HEK293 (cell line): Measurements from ENCODE around the gene EIF2A.

ENCODE experiments used
- CTCF ChIA-PET: fragments of 350-600 bp; formaldehyde crosslinking; extraction: SDS; loops from one replicate; lab custom pipeline; 2021; ENCODE audit warnings: antibody characterized with exemption; lab: Yijun Ruan, JAX
- POLR2A ChIA-PET: fragments of 300-600 bp; formaldehyde crosslinking; extraction: SDS; loops from one replicate; lab custom pipeline; 2020; ENCODE audit warnings: antibody characterized with exemption, inconsistent platforms; lab: Yijun Ruan, JAX
- H3K27ac ChIP-seq: fragments of 200-500 bp; sonication (Bioruptor generic); 2 replicates; pipeline ENCODE4 v1.5.1; 2014; ENCODE audit warnings: low read depth, low read length, control low read depth, inconsistent platforms; ENCODE audit errors: extremely low read depth
- H3K36me3 ChIP-seq, 2 experiments: fragments of 200-500 bp in 1 of 2; sonication (Bioruptor generic) in 1 of 2; 1 replicate in 1 of 2; 2 replicates in 1 of 2; pipeline ENCODE4 v1.5.1; 2014 to 2017; ENCODE audit warnings: inconsistent platforms in 2 of 2, low read length in 2 of 2; ENCODE audit not compliant: control insufficient read depth in 2 of 2, insufficient read depth in 1 of 2
- H3K4me1 ChIP-seq: fragments of 200-500 bp; sonication (Bioruptor generic); 2 replicates; pipeline ENCODE4 v1.5.1; 2014; ENCODE audit warnings: mild to moderate bottlenecking, low read length, inconsistent platforms; ENCODE audit not compliant: control insufficient read depth, insufficient read depth
- H3K4me3 ChIP-seq: 2 replicates; pipeline ENCODE4 v1.5.1; 2011; ENCODE audit warnings: low read depth, mild to moderate bottlenecking, control low read depth, low read length, moderate library complexity
- H3K9me3 ChIP-seq: fragments of 200-500 bp; sonication (Bioruptor generic); 2 replicates; pipeline ENCODE4 v1.5.1; 2014; ENCODE audit warnings: low read depth, low read length, inconsistent platforms; ENCODE audit not compliant: control insufficient read depth, insufficient read depth
- BCL11A ChIP-seq: fragments of 450-650 bp; formaldehyde crosslinking; IDR thresholded peaks from 2 replicates; pipeline ENCODE4 v1.5.1; 2016; ENCODE audit warnings: low read depth, missing biosample characterization, missing genetic modification characterization
- FEZF1 ChIP-seq: fragments of 450-650 bp; formaldehyde crosslinking; IDR thresholded peaks from 2 replicates; pipeline ENCODE4 v1.5.1; 2016; ENCODE audit warnings: missing biosample characterization, missing genetic modification characterization
- GLIS1 ChIP-seq: fragments of 450-650 bp; formaldehyde crosslinking; IDR thresholded peaks from 2 replicates; pipeline ENCODE4 v1.5.1; 2016; ENCODE audit warnings: missing biosample characterization, missing genetic modification characterization
- KLF1 ChIP-seq: fragments of 450-650 bp; formaldehyde crosslinking; IDR thresholded peaks from 2 replicates; pipeline ENCODE4 v1.5.1; 2016; ENCODE audit warnings: missing biosample characterization, missing genetic modification characterization
- OSR2 ChIP-seq: fragments of 450-650 bp; formaldehyde crosslinking; IDR thresholded peaks from 2 replicates; pipeline ENCODE4 v1.5.1; 2016; ENCODE audit warnings: missing biosample characterization, missing genetic modification characterization
- PBX3 ChIP-seq: sonication (generic); formaldehyde crosslinking; IDR thresholded peaks from 2 replicates; pipeline ENCODE4 v1.8.1; 2022; ENCODE audit warnings: mild to moderate bottlenecking, moderate library complexity, missing genetic modification reagents
- PRDM6 ChIP-seq: fragments of 450-650 bp; formaldehyde crosslinking; IDR thresholded peaks from 2 replicates; pipeline ENCODE4 v1.5.1; 2017; ENCODE audit warnings: missing biosample characterization, missing genetic modification characterization
- SP7 ChIP-seq: fragments of 450-650 bp; formaldehyde crosslinking; IDR thresholded peaks from 2 replicates; pipeline ENCODE4 v1.5.1; 2016; ENCODE audit warnings: missing biosample characterization, missing genetic modification characterization
- TRIM28 ChIP-seq: IDR thresholded peaks from 2 replicates; pipeline ENCODE4 v1.6.1; 2011; ENCODE audit warnings: low read length, control low read depth, borderline replicate concordance
- ZBTB8A ChIP-seq: fragments of 450-650 bp; formaldehyde crosslinking; IDR thresholded peaks from 2 replicates; pipeline ENCODE4 v1.5.1; 2016; ENCODE audit warnings: missing biosample characterization, missing genetic modification characterization
- ZFHX2 ChIP-seq: fragments of 450-650 bp; formaldehyde crosslinking; conservative IDR thresholded peaks from 2 replicates; pipeline ENCODE4 v1.5.1; 2016; ENCODE audit warnings: missing biosample characterization, missing genetic modification characterization
- ZNF138 ChIP-seq: fragments of 450-650 bp; formaldehyde crosslinking; IDR thresholded peaks from 2 replicates; pipeline ENCODE4 v1.5.1; 2016; ENCODE audit warnings: missing biosample characterization, missing genetic modification characterization, borderline replicate concordance
- ZNF169 ChIP-seq: fragments of 450-650 bp; formaldehyde crosslinking; IDR thresholded peaks from 2 replicates; pipeline ENCODE4 v1.5.1; 2016; ENCODE audit warnings: missing biosample characterization, missing genetic modification characterization
- ZNF174 ChIP-seq: fragments of 450-650 bp; formaldehyde crosslinking; IDR thresholded peaks from 2 replicates; pipeline ENCODE4 v1.5.0; 2017; ENCODE audit warnings: missing biosample characterization, mild to moderate bottlenecking, missing genetic modification characterization
- ZNF175 ChIP-seq: fragments of 450-650 bp; formaldehyde crosslinking; IDR thresholded peaks from 2 replicates; pipeline ENCODE4 v1.5.1; 2016; ENCODE audit warnings: missing biosample characterization, missing genetic modification characterization
- ZNF18 ChIP-seq: fragments of 450-650 bp; formaldehyde crosslinking; IDR thresholded peaks from 2 replicates; pipeline ENCODE4 v1.5.1; 2016; ENCODE audit warnings: missing biosample characterization, missing genetic modification characterization
- ZNF416 ChIP-seq: fragments of 450-650 bp; formaldehyde crosslinking; IDR thresholded peaks from 2 replicates; pipeline ENCODE4 v1.5.1; 2016; ENCODE audit warnings: missing biosample characterization, missing genetic modification characterization
- ZNF529 ChIP-seq: fragments of 450-650 bp; formaldehyde crosslinking; IDR thresholded peaks from 2 replicates; pipeline ENCODE4 v1.5.1; 2017; ENCODE audit warnings: missing genetic modification characterization, missing biosample characterization; ENCODE audit not compliant: insufficient replicate concordance
- ZNF596 ChIP-seq: fragments of 450-650 bp; IDR thresholded peaks from 2 replicates; pipeline ENCODE4 v1.5.0; 2018; ENCODE audit warnings: missing biosample characterization, mild to moderate bottlenecking, missing genetic modification characterization, moderate library complexity
- ZNF664 ChIP-seq: fragments of 450-650 bp; formaldehyde crosslinking; IDR thresholded peaks from 2 replicates; pipeline ENCODE4 v1.5.1; 2016; ENCODE audit warnings: missing biosample characterization, missing genetic modification characterization
- ZNF670 ChIP-seq: fragments of 450-650 bp; formaldehyde crosslinking; IDR thresholded peaks from 2 replicates; pipeline ENCODE4 v1.5.1; 2016; ENCODE audit warnings: missing biosample characterization, missing genetic modification characterization, low read depth
- ZNF747 ChIP-seq: fragments of 450-650 bp; formaldehyde crosslinking; IDR thresholded peaks from 2 replicates; pipeline ENCODE4 v1.5.1; 2016; ENCODE audit warnings: missing biosample characterization, missing genetic modification characterization
- ZNF830 ChIP-seq: fragments of 450-650 bp; IDR thresholded peaks from 2 replicates; pipeline ENCODE4 v1.5.0; 2018; ENCODE audit warnings: missing biosample characterization, missing genetic modification characterization, low read depth, mild to moderate bottlenecking, moderate library complexity
- ZSCAN18 ChIP-seq: fragments of 450-650 bp; formaldehyde crosslinking; IDR thresholded peaks from 2 replicates; pipeline ENCODE4 v1.5.1; 2016; ENCODE audit warnings: missing biosample characterization, missing genetic modification characterization
- ZSCAN30 ChIP-seq: fragments of 450-650 bp; IDR thresholded peaks from 2 replicates; pipeline ENCODE4 v1.5.1; 2018; ENCODE audit warnings: missing biosample characterization, mild to moderate bottlenecking, missing genetic modification characterization, moderate library complexity
- ZXDB ChIP-seq: fragments of 450-650 bp; formaldehyde crosslinking; IDR thresholded peaks from 2 replicates; pipeline ENCODE4 v1.5.1; 2016; ENCODE audit warnings: missing biosample characterization, missing genetic modification characterization

The EIF2A gene

GRCh38 chr3:150623945-150624344 is 77.4 kb downstream of the EIF2A start (continued):
- TF ChIP-seq PRDM6 (peak; percentile 78), OSR2 (tag by site-specific recombination) (peak; percentile 20; the same call in 1 of the 2 replicates), FEZF1 (tag by site-specific recombination) (peak; percentile 67), ZXDB (peak; percentile 32; the same call in 1 of the 2 replicates), ZNF596 (tag by site-specific recombination) (no peak)

- no peak overlapping the region for H3K27ac ChIP-seq
- CTCF ChIA-PET = interaction anchor here (1.1 kb wide), 1 partner anchor 98 kb away, joined by 3 read pairs; no protein-coding TSS in a partner anchor
- POLR2A ChIA-PET = interaction anchor here (0.7 kb wide), 1 partner anchor 13 kb away, joined by 3 read pairs; no protein-coding TSS in a partner anchor
- TF ChIP-seq ZNF529 (no peak), ZFHX2 (tag by site-specific recombination) (no peak), BCL11A (no peak), ZSCAN30 (no peak), ZNF664 (tag by site-specific recombination) (no peak), ZSCAN18 (tag by site-specific recombination) (no peak), ZNF670 (tag by site-specific recombination) (no peak), ZNF175 (no peak), SP7 (tag by site-specific recombination) (no peak), ZNF747 (tag by site-specific recombination) (no peak), ZNF174 (tag by site-specific recombination) (no peak), ZBTB8A (tag by site-specific recombination) (no peak), GLIS1 (no peak), TRIM28 (no peak), ZNF830 (tag by site-specific recombination) (no peak)
- TF ChIP-seq, all 188 proteins: peak for 0
- Histone ChIP-seq H3K9me3 (no peaks in the 10 kb centered on the region), H3K36me3 (peaks cover 12 to 38% of the 10 kb centered on the region in 2 experiments; a peak in 2 of 3 replicates), H3K4me3 (no peak overlapping the region), H3K4me1 (peaks cover 6% of the 10 kb centered on the region)
Observed at GRCh38 chr3:150626148-150626930, 79.8 kb downstream of the EIF2A start.

- Histone ChIP-seq H3K4me1 (peaks cover 6% of the 10 kb centered on the region), H3K27ac (no peak overlapping the region), H3K36me3 (peaks cover 12 to 38% of the 10 kb centered on the region in 2 experiments; a peak in 2 of 3 replicates), H3K4me3 (no peak overlapping the region)
- CTCF ChIA-PET = no interaction called here
- TF ChIP-seq ZNF138 = no peak
- no peak for TF ChIP-seq KLF1 (tag by site-specific recombination)
- TF ChIP-seq PBX3 (CRISPR knock-in tag) = no peak
- no peak for TF ChIP-seq ZNF18 (tag by site-specific recombination)
- no peak for TF ChIP-seq ZNF416 (tag by site-specific recombination)
- TF ChIP-seq ZNF169 (tag by site-specific recombination) = no peak
- TF ChIP-seq, all 188 proteins: peak for 0
- no peaks in the 10 kb centered on the region for H3K9me3 ChIP-seq
- POLR2A ChIA-PET = no interaction called here
Observed at GRCh38 chr3:150627557-150627956, 81.0 kb downstream of the EIF2A start.
